Measurements from ENCODE around the gene MATN1. TPM values are rescaled to one million over a fixed set of nuclear protein-coding genes. Genes with fewer than 3 reads are reported as not detected.

MATN1 gene
- polyA plus RNA-seq, 2 of the 4 experiments (the other 2 are of a cell fraction) = 0.05 to 0.17 TPM

GRCh38 chr1:30670240-30671060, 52.9 kb downstream of the MATN1 start:
- Histone ChIP-seq H3K4me2 (no peak overlapping the region), H3K27ac (no peak overlapping the region), H3K9me3 (peaks cover 12% of the 10 kb centered on the region; the same call in 2 of the 3 replicates), H3K4me1 (no peaks in the 10 kb centered on the region), H3K4me3 (no peak overlapping the region)
- CTCF ChIA-PET = no interaction called here
- no peak for ATAC-seq
- POLR2A ChIA-PET = no interaction called here
- WGBS (ENCODE audit: missing lambda C conversion rate) = 16% methylated on average over 9 of the region's 9 CpGs
- TF ChIP-seq MAX (IDR thresholded peaks at IDR 0.05) (no peak), EHF (CRISPR knock-in tag; IDR thresholded peaks at IDR 0.05) (no peak), FOSB (CRISPR knock-in tag; IDR thresholded peaks at IDR 0.05) (no peak), RFX5 (IDR thresholded peaks at IDR 0.05) (no peak), ELK1 (IDR thresholded peaks at IDR 0.05; ENCODE audit: low read depth, low read length) (no peak), USF2 (IDR thresholded peaks at IDR 0.05) (no peak), ZFP36 (IDR thresholded peaks at IDR 0.05; ENCODE audit: borderline replicate concordance, partially characterized antibody) (no peak)
- no peak for DNase-seq (ENCODE audit: low read depth in 1 of 2, low spot score in 1 of 2)
- no peak for FAIRE-seq

- no peak for FAIRE-seq
Measured at GRCh38 chr1:30668546-30669327, 54.6 kb downstream of the MATN1 start.

More at GRCh38 chr1:30668546-30669327, 54.6 kb downstream of the MATN1 start:
- ATAC-seq (no peak), DNase-seq (ENCODE audit: low read depth in 1 of 2, low spot score in 1 of 2) (no peak)
- Histone ChIP-seq H3K9me3 (peaks cover 7% of the 10 kb centered on the region; the same call in 2 of the 3 replicates), H3K4me2 (no peak overlapping the region), H3K27ac (no peak overlapping the region), H3K4me3 (no peak overlapping the region), H3K4me1 (no peaks in the 10 kb centered on the region)
- no peak for TF ChIP-seq TP53 (CRISPR knock-in tag; IDR thresholded peaks at IDR 0.05)
- no peak for TF ChIP-seq GATA3 (IDR thresholded peaks at IDR 0.05; ENCODE audit: borderline replicate concordance)
- TF ChIP-seq BCL3 (IDR thresholded peaks at IDR 0.05) = no peak
- TF ChIP-seq ELK1 (IDR thresholded peaks at IDR 0.05; ENCODE audit: low read depth, low read length) = no peak
- TF ChIP-seq ESRRA (IDR thresholded peaks at IDR 0.05; ENCODE audit: borderline replicate concordance, low read length) = no peak
- no peak for TF ChIP-seq RARB (CRISPR knock-in tag; IDR thresholded peaks at IDR 0.05)
- TF ChIP-seq HOXB5 (CRISPR knock-in tag; IDR thresholded peaks at IDR 0.05) = no peak
- TF ChIP-seq FOXS1 (CRISPR knock-in tag; IDR thresholded peaks at IDR 0.05) = no peak
- TF ChIP-seq JUN (IDR thresholded peaks at IDR 0.05) = no peak
- no peak for TF ChIP-seq FOSB (CRISPR knock-in tag; IDR thresholded peaks at IDR 0.05)
- no peak for TF ChIP-seq CBX8 (IDR thresholded peaks at IDR 0.05)
- no peak for TF ChIP-seq USF2 (IDR thresholded peaks at IDR 0.05)
- TF ChIP-seq KDM1A (IDR thresholded peaks at IDR 0.05; ENCODE audit: low read depth) = no peak
- no peak for TF ChIP-seq CHD2 (IDR thresholded peaks at IDR 0.05; ENCODE audit: low read length, partially characterized antibody)
- no peak for TF ChIP-seq RNF2 (IDR thresholded peaks at IDR 0.05; ENCODE audit: borderline replicate concordance, low read depth)
- TF ChIP-seq MAX (IDR thresholded peaks at IDR 0.05) = no peak
- TF ChIP-seq PHF8 (IDR thresholded peaks at IDR 0.05; ENCODE audit: borderline replicate concordance, low read depth) = no peak
- 71% methylated on average over 6 of the region's 6 CpGs for WGBS (ENCODE audit: missing lambda C conversion rate)
- POLR2A ChIA-PET = no interaction called here
- CTCF ChIA-PET = no interaction called here
